Mesendoderm (in vitro differentiated cells): Measurements from ENCODE around the gene PROSER2.

ENCODE experiments used
- DNase-seq: peaks from one replicate; pipeline ENCODE4 v3.0.0; 2013
- H2AK5ac ChIP-seq: 2 replicates; pipeline ENCODE4 v1.6.1; 2013; ENCODE audit warnings: low read length, inconsistent platforms
- H2BK120ac ChIP-seq: 2 replicates; pipeline ENCODE4 v1.6.1; 2013; ENCODE audit warnings: low read depth, mild to moderate bottlenecking, low read length, moderate library complexity, mixed read lengths
- H2BK15ac ChIP-seq: replicated peaks from 2 replicates; pipeline ENCODE4 v1.6.1; 2013; ENCODE audit warnings: low read depth, mild to moderate bottlenecking, moderate library complexity
- H2BK5ac ChIP-seq: 2 replicates; pipeline ENCODE4 v1.6.1; 2013; ENCODE audit warnings: low read length, inconsistent platforms
- H3K18ac ChIP-seq: 2 replicates; pipeline ENCODE4 v1.6.1; 2013; ENCODE audit warnings: mild to moderate bottlenecking, low read length, mixed read lengths
- H3K23ac ChIP-seq: one replicate; pipeline ENCODE4 v1.6.1; 2013; ENCODE audit warnings: low read length
- H3K27ac ChIP-seq: 2 replicates; pipeline ENCODE4 v1.5.1; 2013; ENCODE audit warnings: low read depth, mild to moderate bottlenecking, inconsistent platforms, low read length, moderate library complexity
- H3K27me3 ChIP-seq: 2 replicates; pipeline ENCODE4 v1.6.1; 2013; ENCODE audit warnings: low read length, control low read depth, mild to moderate bottlenecking, inconsistent platforms; ENCODE audit not compliant: insufficient read depth, poor library complexity
- H3K36me3 ChIP-seq: 2 replicates; pipeline ENCODE4 v1.6.1; 2013; ENCODE audit warnings: low read length, inconsistent platforms; ENCODE audit not compliant: control insufficient read depth, insufficient read depth
- H3K4ac ChIP-seq: one replicate; pipeline ENCODE4 v1.6.1; 2013; ENCODE audit warnings: low read depth, mild to moderate bottlenecking, low read length, moderate library complexity
- H3K4me1 ChIP-seq: 2 replicates; pipeline ENCODE4 v1.6.1; 2013; ENCODE audit warnings: low read depth, low read length, inconsistent platforms; ENCODE audit not compliant: control insufficient read depth
- H3K4me2 ChIP-seq: 2 replicates; pipeline ENCODE4 v1.6.1; 2013; ENCODE audit warnings: low read length
- H3K4me3 ChIP-seq: 2 replicates; pipeline ENCODE4 v1.5.1; 2013; ENCODE audit warnings: mild to moderate bottlenecking, low read length
- H3K56ac ChIP-seq: one replicate; pipeline ENCODE4 v1.6.1; 2013; ENCODE audit warnings: low read length
- H3K79me1 ChIP-seq: 2 replicates; pipeline ENCODE4 v1.6.1; 2013; ENCODE audit warnings: low read length, inconsistent platforms
- H3K79me2 ChIP-seq: 2 replicates; pipeline ENCODE4 v1.6.1; 2013; ENCODE audit warnings: mild to moderate bottlenecking, low read length; ENCODE audit not compliant: control insufficient read depth, insufficient read depth
- H3K9ac ChIP-seq: 2 replicates; pipeline ENCODE4 v1.6.1; 2013; ENCODE audit warnings: low read length, inconsistent platforms
- H4K5ac ChIP-seq: one replicate; pipeline ENCODE4 v1.6.1; 2013; ENCODE audit warnings: low read length
- H4K8ac ChIP-seq: one replicate; pipeline ENCODE4 v1.6.1; 2013; ENCODE audit warnings: low read depth, mild to moderate bottlenecking, control low read depth, low read length, moderate library complexity
- WGBS: extraction: QIAGEN DNeasy Blood & Tissue Kit; methylation state at CpG from one replicate; pipeline ENCODE4 v1.1.7; 2013; ENCODE audit warnings: low lambda C conversion rate, missing lambda C conversion rate; ENCODE audit not compliant: insufficient coverage; ENCODE audit errors: extremely low coverage; 5-methylcytosine and 5-hydroxymethylcytosine counted together

The PROSER2 gene

DNA sequence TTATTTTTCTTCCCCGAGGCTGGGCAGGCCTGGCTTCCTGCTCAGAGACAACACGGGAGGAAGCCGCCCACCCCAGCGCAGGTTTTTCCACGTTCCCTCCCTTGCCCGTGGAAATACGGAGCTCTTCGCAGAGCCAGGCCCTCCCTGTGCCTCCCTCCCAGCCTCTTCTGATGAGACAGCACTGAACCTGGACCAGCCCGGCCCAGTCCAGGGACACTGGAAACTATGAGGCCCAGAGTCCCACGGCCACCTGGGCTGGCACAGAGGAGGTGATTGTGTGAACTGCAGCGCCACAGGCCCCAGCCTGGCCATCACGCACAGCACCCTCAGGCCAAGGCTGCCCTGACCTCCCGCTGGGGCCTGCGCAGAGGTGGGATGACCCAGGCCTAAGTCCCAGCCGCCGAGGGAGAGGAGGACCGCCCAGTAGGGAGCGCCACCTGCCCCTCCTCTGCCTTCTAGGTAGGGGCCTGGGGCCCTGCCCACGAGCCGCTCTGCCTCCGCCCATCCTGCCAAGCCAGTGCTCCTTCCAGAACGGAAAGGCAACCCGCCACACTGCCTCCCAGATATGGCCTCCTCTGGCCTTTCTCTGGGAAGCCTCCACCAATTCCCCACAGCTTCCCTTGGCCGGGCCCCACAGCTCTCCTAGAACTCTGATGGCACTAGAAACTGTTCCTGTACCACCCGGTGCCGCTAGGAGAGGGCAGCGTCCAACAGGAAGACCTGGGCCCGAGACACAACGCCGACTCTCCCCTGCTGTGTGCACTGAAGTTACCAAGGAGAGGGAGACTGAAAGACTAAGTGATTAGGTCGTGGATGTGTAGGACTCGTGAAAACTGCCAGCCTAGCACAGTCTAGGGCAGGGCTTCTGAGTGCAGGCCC, 57.2 kb downstream of the PROSER2 start:
- no peak overlapping the region for H4K8ac ChIP-seq
- no peak overlapping the region for H2AK5ac ChIP-seq
- H3K4me3 ChIP-seq: no peak overlapping the region
- no peaks in the 10 kb centered on the region for H3K79me2 ChIP-seq
- H3K18ac ChIP-seq: no peak overlapping the region
- H3K27me3 ChIP-seq: no peaks in the 10 kb centered on the region
- no peaks in the 10 kb centered on the region for H3K79me1 ChIP-seq
- peaks cover 2% of the 10 kb centered on the region for H3K4me1 ChIP-seq
- peak overlapping the region; percentile 25 for H3K56ac ChIP-seq
- H3K36me3 ChIP-seq: no peaks in the 10 kb centered on the region
- H2BK5ac ChIP-seq: no peak overlapping the region
- no peak overlapping the region for H3K4me2 ChIP-seq
- peak; percentile 66 for DNase-seq
- H3K9ac ChIP-seq: no peak overlapping the region
- H3K23ac ChIP-seq: no peak overlapping the region
- no peak overlapping the region for H3K27ac ChIP-seq
- WGBS: no CpG with 5 or more reads among the region's 32 CpGs
- no peak overlapping the region for H2BK15ac ChIP-seq
- no peak overlapping the region for H4K5ac ChIP-seq
- no peak overlapping the region for H2BK120ac ChIP-seq
- H3K4ac ChIP-seq: no peak overlapping the region

DNA sequence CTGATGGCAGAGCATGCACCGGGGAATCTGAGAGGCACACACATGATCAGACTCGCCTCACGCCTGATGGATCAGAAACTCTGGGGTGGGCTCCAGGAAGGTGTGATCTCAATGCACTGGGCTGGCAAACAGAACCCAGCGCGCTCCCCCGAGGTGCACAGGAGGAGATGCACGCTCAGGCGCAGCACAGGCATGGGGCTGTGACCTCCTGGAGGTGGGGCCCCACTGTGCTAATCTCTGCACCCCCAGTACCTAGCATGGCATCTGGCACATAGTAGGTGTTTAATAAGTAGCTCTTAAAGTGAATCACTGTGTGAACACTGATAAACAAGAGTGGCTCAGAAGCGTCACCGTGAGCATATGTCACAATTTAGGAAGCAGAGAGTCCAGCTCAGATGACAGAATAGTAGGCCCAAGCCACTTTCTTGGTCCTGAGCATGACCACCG, 57.9 kb downstream of the PROSER2 start:
- WGBS: no CpG with 5 or more reads among the region's 11 CpGs
- Histone ChIP-seq H3K27me3 (no peaks in the 10 kb centered on the region), H3K23ac (no peak overlapping the region), H2BK15ac (no peak overlapping the region), H3K9ac (no peak overlapping the region), H2AK5ac (no peak overlapping the region), H3K27ac (no peak overlapping the region), H3K18ac (no peak overlapping the region), H3K4ac (no peak overlapping the region), H3K4me2 (no peak overlapping the region), H3K36me3 (no peaks in the 10 kb centered on the region), H3K56ac (no peak overlapping the region), H3K4me3 (no peak overlapping the region), H3K79me1 (no peaks in the 10 kb centered on the region), H3K4me1 (no peaks in the 10 kb centered on the region), H3K79me2 (no peaks in the 10 kb centered on the region), H2BK120ac (no peak overlapping the region), H2BK5ac (no peak overlapping the region), H4K5ac (no peak overlapping the region), H4K8ac (no peak overlapping the region)
- DNase-seq: no peak

DNA sequence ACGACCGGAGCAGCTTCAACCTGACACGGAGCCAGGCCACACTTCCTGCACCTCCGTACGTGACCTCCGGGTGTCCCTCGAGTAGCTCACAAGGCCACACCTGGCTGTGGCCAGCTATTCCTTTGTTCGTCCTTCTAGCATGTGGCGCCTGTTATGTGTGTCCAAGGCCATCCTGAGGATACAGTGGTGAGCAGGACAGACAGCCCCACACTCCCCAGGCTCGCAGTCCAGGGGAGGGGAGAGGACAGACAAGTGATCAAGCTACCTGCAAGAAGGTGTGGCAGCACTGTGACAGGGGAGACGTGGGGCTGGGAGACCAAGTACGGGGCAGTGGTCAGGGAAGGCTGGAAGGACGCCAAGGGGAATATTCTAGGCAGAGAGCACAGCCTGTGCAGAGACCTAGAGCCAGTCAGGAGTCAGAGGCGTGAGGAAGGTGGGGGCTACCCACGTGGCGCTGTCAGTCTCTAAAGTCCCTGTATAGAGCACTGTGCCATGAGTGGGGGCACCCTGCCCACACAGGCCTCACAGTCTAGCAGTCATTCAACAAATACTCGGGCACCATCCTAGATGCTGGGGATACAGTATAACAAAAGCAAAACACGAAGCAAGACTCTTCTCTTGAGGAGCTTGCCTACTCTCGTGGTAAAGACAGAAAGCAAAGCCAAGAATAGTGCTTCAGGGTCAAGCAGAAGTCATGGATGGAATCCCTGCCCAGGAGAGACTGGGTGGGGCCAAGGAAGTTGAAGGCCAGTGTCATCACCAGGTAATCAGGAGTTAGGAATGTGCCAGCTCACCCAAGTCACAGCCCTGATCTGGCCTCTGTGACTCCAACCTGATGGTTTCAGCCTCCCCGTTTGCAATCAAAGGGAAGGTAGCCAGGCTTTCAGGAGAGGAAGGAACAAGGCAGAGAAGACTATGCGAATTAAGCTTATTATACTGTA, 58.6 kb downstream of the PROSER2 start:
- H3K79me1 ChIP-seq: no peaks in the 10 kb centered on the region
- H2BK120ac ChIP-seq: no peak overlapping the region
- no peak overlapping the region for H3K27ac ChIP-seq
- no peak overlapping the region for H4K8ac ChIP-seq
- WGBS: no CpG with 5 or more reads among the region's 21 CpGs
- DNase-seq: peak; percentile 91
- H2AK5ac ChIP-seq: peak overlapping the region; percentile 46
- no peak overlapping the region for H3K4ac ChIP-seq
- no peak overlapping the region for H2BK15ac ChIP-seq
- H3K79me2 ChIP-seq: no peaks in the 10 kb centered on the region
- H4K5ac ChIP-seq: no peak overlapping the region
- H3K56ac ChIP-seq: peak overlapping the region; percentile 72
- no peak overlapping the region for H3K4me3 ChIP-seq
- no peak overlapping the region for H3K9ac ChIP-seq
- H2BK5ac ChIP-seq: peak overlapping the region; percentile 9
- H3K36me3 ChIP-seq: no peaks in the 10 kb centered on the region
- no peak overlapping the region for H3K18ac ChIP-seq
- no peak overlapping the region for H3K4me2 ChIP-seq
- H3K23ac ChIP-seq: no peak overlapping the region
- H3K4me1 ChIP-seq: no peaks in the 10 kb centered on the region
- no peaks in the 10 kb centered on the region for H3K27me3 ChIP-seq

DNA sequence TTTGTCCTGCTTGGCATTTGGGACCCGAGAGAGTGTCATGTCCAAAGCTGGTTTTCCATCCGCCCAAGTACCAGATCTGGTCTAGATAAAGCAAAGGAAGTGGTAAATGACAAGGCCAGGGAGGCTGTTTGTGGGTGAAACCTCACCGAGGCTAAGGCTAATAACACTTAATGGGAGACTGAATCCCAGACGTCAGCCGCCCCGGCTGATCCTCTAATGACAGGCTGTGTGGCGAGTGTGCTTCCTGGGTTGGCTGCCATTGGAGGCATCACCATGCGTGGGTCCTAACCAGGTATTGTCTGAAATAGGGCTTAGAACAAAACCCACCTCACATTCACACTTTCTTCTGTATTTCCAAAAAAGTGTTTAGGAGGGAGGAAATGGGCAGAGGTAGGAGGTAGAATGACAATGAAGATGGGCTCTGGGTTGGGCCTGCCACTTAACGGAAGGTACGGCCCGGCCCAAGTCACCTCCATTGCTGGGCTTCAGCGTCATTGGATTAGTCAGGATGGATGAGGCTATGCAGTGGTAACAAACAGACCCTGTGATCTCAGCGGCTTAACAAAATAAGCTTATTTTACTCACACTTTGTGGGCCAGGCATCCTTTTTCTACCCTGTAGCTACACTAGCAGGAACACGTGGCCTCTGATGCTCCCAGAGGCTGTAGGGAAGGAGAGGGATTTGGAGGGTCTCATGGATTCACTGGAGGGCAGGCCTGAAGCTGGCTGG, 59.7 kb downstream of the PROSER2 start:
- no peak overlapping the region for H4K8ac ChIP-seq
- no CpG with 5 or more reads among the region's 14 CpGs for WGBS
- H3K79me2 ChIP-seq: no peaks in the 10 kb centered on the region
- H3K56ac ChIP-seq: no peak overlapping the region
- no peak for DNase-seq
- no peak overlapping the region for H2BK5ac ChIP-seq
- no peak overlapping the region for H3K4me3 ChIP-seq
- no peak overlapping the region for H4K5ac ChIP-seq
- H3K27me3 ChIP-seq: no peaks in the 10 kb centered on the region
- H3K18ac ChIP-seq: no peak overlapping the region
- H2BK15ac ChIP-seq: no peak overlapping the region
- no peak overlapping the region for H3K23ac ChIP-seq
- H2BK120ac ChIP-seq: no peak overlapping the region
- H3K27ac ChIP-seq: no peak overlapping the region
- no peak overlapping the region for H3K4me2 ChIP-seq
- H3K4ac ChIP-seq: no peak overlapping the region
- H3K4me1 ChIP-seq: no peaks in the 10 kb centered on the region
- H3K36me3 ChIP-seq: no peaks in the 10 kb centered on the region
- peak overlapping the region; percentile 27 for H2AK5ac ChIP-seq
- no peak overlapping the region for H3K9ac ChIP-seq
- H3K79me1 ChIP-seq: no peaks in the 10 kb centered on the region

DNA sequence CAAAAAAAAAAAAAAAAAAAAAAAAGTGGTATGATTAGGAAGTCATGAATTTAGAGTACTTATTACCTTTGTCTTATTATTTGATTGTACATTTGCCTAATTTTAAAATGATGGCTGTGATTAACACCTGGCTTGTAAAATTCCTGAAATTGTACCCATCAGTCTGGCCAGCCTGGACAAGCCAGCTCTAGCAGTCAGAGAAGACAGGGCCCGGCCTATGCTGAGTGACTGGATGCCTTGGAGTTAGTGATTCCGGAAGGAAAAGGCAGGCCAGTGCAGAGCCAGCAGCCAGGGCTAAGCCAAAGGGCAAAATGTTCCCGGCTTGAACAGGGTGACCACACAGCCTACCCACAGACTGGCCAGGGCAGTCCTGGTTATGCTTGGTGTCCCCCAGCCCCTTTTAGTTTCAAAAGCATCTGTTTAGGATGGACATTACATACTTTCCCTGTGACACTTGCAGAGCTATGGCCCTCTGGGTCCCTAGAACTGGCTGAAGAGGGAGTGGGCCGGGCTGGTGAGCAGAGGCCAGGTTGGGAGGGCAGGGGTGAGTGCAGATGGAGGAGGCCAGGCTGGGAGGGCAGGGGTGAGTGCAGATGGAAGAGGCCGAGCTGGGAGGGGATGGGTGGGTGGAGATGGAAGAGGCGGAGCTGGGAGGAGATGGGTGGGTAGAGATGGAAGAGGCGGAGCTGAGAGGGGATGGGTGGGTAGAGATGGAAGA, 61.7 kb downstream of the PROSER2 start:
- Histone ChIP-seq H3K4me2 (no peak overlapping the region), H3K79me1 (no peaks in the 10 kb centered on the region), H2BK120ac (no peak overlapping the region), H2BK5ac (no peak overlapping the region), H3K27me3 (no peaks in the 10 kb centered on the region), H3K18ac (no peak overlapping the region), H3K4me3 (no peak overlapping the region), H4K8ac (no peak overlapping the region), H3K23ac (no peak overlapping the region), H2AK5ac (no peak overlapping the region), H4K5ac (no peak overlapping the region), H3K27ac (no peak overlapping the region), H3K9ac (no peak overlapping the region), H3K4me1 (no peaks in the 10 kb centered on the region), H3K79me2 (no peaks in the 10 kb centered on the region), H2BK15ac (no peak overlapping the region), H3K56ac (no peak overlapping the region), H3K4ac (no peak overlapping the region), H3K36me3 (no peaks in the 10 kb centered on the region)
- no peak for DNase-seq
- no CpG with 5 or more reads among the region's 7 CpGs for WGBS
